Activated naive CD4-positive, alpha-beta T cell treated with anti-CD3 and anti-CD28 coated beads, Interleukin-2, amount 10 ng/mL, durations not matched to agents 7 days and 5 days (primary cell): ENCODE data around the gene SP140.
A peak's percentile ranks its signal among the peaks of the same experiment; 100 is the strongest.

ENCODE experiments used
- CTCF ChIA-PET: fragments of 350-600 bp; sonication (Branson Sonifier 250); formaldehyde crosslinking; loops from one replicate; lab custom pipeline; 2021; ENCODE audit warnings: antibody characterized with exemption; lab: Charles Lee
- DNase-seq: peaks from one replicate; pipeline ENCODE4 v3.0.0-alpha.2; 2020
- H3K27ac Mint-ChIP-seq: one replicate; pipeline ENCODE4 v1.8.0; 2021; ENCODE audit warnings: mild to moderate bottlenecking, moderate library complexity, mixed read lengths
- H3K27me3 Mint-ChIP-seq: one replicate; pipeline ENCODE4 v1.8.0; 2021; ENCODE audit warnings: mild to moderate bottlenecking, mixed read lengths
- H3K36me3 Mint-ChIP-seq: one replicate; pipeline ENCODE4 v1.8.0; 2021; ENCODE audit warnings: mixed read lengths
- H3K4me1 Mint-ChIP-seq: one replicate; pipeline ENCODE4 v1.8.0; 2021; ENCODE audit warnings: mixed read lengths
- H3K4me3 Mint-ChIP-seq: one replicate; pipeline ENCODE4 v1.8.0; 2021; ENCODE audit warnings: mild to moderate bottlenecking, moderate library complexity, mixed read lengths
- H3K9me3 Mint-ChIP-seq: one replicate; pipeline ENCODE4 v1.8.0; 2021; ENCODE audit warnings: mixed read lengths

SP140 gene

DNA sequence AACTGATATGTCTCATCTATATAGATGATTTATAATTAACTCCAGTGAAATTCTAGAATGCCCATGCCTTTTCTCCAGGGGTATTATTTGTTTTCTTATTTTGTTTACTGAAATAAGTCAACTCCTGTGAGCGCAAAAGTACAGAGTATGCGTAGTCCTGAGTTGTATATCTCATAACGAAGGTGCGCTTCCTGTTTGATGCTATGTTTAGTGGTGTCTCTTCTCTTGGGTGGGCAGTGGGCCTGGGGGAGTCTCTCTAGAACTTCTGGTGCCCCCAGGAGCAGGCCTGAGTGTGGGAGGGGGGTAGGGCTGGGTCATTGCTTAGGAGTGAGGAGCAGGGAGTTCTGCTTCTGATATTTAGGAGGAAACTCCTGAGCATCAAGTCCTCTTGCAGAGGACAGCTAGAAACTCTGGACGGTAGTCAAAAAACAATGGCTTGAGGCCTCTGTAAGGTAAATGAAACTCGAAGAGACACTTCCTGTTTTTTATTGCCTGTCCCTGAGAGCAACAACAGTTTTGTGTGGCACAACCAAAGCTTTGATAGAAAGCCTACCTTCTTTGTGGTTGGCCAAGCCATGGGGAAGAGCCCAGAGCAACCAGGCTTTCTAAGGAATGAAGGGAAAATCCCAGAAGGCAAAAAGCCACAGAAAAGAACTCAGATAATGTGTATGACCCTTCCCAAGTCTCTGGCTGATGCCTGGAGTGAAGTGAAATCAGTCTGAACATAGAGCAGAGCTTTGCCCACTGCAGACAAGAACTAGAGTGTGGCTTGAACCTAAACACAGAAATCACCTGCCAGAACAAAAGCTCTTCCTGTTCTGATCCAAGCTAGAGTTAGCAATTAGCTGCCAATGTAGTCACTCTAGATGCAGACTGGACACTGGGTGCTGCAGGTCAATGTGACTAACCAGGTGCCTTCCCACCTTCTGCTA lies 92.9 kb downstream of the SP140 start:
- peak; percentile 35 for DNase-seq
- peak overlapping the region; percentile 52 for H3K4me3 Mint-ChIP-seq
- CTCF ChIA-PET = interaction anchor here (1.2 to 1.3 kb wide), 2 partner anchors 98 to 251 kb away, joined by 3 read pairs; partner anchors contain the start of gene SP110

DNA sequence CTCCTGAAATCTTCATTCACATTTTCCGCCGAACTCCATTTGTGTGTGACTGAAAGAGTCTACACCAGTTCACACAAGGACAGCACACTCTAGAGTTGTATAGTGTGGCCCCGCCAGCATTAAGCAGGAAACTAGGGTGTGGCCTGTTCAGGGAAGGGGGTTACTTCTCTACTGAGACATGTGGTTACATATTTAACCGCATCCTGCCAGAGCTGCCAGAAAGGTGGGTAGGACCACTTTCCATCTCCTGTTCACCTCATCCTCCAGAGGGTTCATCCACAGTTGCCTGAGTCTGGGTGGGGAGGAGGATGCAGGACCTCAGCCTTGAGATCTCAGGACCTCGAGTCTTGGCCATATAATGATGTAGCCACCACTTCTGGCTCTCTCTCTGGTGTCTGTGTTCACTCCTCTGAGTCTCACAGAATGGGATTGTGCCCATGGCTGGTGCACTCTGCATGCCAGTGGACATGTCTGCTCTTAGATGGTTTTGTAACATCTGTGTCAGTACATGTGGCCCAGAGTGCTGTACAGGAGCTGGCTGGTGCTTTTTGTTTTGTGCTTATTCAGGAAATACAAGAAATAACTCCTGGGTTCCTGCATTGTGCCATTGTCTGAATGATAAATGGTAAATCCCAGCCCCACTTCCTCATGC lies 93.8 kb downstream of the SP140 start:
- Mint-ChIP-seq H3K9me3 (peaks cover 17% of the 10 kb centered on the region), H3K36me3 (peaks cover 59% of the 10 kb centered on the region), H3K4me1 (peaks cover 75% of the 10 kb centered on the region), H3K4me3 (peak overlapping the region; percentile 52), H3K27me3 (no peaks in the 10 kb centered on the region), H3K27ac (peak overlapping the region; percentile 96)
- CTCF ChIA-PET = interaction anchor here (1.2 to 1.3 kb wide), 2 partner anchors 99 to 252 kb away, joined by 3 read pairs; partner anchors contain the start of gene SP110
- DNase-seq = peak; percentile 88

More for the DNA sequence above, 92.9 kb downstream of the SP140 start:
- peaks cover 70% of the 10 kb centered on the region for H3K4me1 Mint-ChIP-seq
- peaks cover 62% of the 10 kb centered on the region for H3K36me3 Mint-ChIP-seq
- peaks cover 12% of the 10 kb centered on the region for H3K9me3 Mint-ChIP-seq
- H3K27ac Mint-ChIP-seq = peak overlapping the region; percentile 96
- H3K27me3 Mint-ChIP-seq = no peaks in the 10 kb centered on the region

DNA sequence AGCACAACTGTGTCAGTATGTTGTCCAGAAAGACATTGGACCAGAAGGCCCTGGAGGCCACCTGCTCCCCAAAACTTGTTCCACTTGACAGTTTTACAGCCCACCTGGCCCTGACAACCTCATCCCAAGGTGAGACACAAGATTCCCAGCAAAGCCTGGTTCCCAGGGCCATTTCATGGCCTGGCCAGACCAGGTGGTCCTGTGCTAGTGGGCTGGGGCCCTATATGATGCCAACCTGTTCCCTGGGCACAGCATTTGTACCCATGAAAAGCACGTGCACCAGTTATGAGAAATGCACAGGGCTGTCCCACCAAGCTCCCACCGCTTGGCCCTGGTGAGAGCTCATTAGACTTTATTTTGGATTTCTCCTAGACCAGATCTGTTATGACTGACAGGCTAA lies 95.5 kb downstream of the SP140 start:
- CTCF ChIA-PET = no interaction called here

DNA sequence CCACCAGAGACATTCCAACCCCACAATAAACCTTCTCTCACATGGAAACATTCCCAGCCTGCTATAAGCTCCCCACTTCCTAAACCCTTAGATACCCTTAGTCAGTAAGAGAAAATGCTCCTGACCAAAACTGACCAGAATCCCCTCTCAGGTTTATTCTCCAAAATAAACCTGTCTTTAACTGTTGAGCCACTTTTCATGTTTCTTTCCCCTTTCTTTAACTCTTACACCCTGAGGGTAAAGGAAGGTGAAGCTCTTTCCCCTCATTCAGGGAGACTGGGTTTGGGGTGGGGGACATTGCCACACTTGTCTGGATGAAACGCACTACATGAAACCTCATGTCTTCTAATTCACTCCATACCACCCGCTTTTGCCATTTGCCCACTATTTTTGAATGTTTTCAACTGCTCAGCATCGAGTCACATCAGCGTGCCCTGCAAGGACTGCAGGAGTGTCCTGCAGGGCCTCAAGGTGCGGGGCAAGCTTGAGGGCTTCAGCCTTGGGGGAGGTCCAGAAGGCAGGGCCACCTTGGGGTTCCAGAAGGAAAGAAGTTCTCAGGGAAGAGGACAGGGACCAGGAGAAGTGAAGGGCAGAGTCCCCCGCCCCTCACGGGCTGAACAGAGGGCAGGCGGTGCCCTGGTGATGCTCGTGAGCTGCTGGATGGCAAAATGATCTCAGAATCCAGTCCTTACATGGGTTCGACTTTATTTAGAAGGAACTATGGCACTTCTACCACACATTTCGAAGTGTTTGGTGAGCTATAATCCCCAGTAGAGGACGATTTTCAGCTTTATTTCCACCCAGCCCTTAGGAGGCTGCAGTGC lies 97.2 kb downstream of the SP140 start:
- H3K4me3 Mint-ChIP-seq = no peak overlapping the region
- CTCF ChIA-PET = no interaction called here

More for the DNA sequence above, 95.5 kb downstream of the SP140 start:
- H3K27ac Mint-ChIP-seq = no peak overlapping the region
- peaks cover 17% of the 10 kb centered on the region for H3K9me3 Mint-ChIP-seq
- H3K27me3 Mint-ChIP-seq = no peaks in the 10 kb centered on the region
- peaks cover 55% of the 10 kb centered on the region for H3K36me3 Mint-ChIP-seq
- H3K4me3 Mint-ChIP-seq = no peak overlapping the region
- peaks cover 89% of the 10 kb centered on the region for H3K4me1 Mint-ChIP-seq
- DNase-seq = no peak

DNA sequence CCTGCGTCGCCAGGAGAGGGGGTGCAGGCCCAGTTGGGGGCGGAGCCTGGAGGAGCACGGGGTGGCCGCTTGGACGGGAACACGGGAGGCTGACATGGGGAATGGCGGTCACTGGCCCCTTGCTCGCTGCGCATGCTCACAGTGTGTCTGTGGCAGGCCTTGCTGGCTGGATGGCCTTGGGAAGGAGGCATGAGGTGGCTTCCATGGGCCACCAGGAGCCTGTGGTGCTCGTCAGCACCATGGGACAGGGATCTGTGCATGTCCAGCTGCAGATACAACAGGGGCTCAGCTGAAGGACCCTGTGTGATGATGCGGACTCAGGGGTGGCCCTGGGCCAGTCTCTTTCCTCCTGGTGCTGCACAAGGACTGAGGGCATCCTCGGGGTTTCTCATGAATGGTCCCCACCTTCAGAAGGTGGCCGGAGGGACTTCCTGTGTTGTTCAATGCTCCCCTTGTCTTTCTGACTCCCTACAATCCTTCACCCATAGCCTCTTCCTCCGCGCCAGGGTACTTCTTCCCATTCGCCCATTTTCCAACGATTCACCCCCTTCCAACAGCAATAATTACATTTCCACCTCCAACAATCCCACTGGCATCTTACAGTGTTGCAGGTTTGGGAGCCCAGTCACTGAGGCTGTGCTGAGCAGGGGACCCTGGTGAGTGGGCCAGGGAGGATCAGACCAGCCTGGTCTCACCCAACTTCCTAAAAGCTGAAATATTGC lies 98.0 kb downstream of the SP140 start:
- Mint-ChIP-seq H3K4me1 (peaks cover 79% of the 10 kb centered on the region), H3K9me3 (peaks cover 17% of the 10 kb centered on the region), H3K27me3 (no peaks in the 10 kb centered on the region), H3K27ac (no peak overlapping the region), H3K36me3 (peaks cover 52% of the 10 kb centered on the region), H3K4me3 (no peak overlapping the region)
- CTCF ChIA-PET = no interaction called here
- no peak for DNase-seq

More for the DNA sequence above, 97.2 kb downstream of the SP140 start:
- Mint-ChIP-seq H3K36me3 (peaks cover 56% of the 10 kb centered on the region), H3K9me3 (peaks cover 17% of the 10 kb centered on the region), H3K4me1 (peaks cover 84% of the 10 kb centered on the region), H3K27ac (no peak overlapping the region), H3K27me3 (no peaks in the 10 kb centered on the region)
- no peak for DNase-seq

DNA sequence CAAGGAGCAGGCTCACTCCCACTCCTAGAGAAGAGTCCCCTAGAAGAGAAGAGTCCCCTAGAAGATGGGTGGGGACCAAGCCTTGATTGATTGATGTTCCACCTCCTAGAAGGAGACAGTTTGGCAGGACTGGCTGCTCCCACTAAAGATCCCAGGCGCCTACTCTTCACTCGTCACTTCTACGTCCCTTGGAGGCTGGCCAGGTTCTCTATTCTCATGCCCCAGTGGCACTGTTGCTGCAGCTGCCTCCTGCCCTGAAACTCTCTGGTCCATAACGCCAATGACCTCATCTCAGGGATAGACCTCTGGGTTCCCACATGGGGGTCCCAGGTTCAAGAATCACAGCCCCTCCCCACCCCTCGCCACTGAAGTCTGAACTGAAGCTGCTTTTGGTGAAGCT lies 99.0 kb downstream of the SP140 start:
- peaks cover 17% of the 10 kb centered on the region for H3K9me3 Mint-ChIP-seq
- H3K27me3 Mint-ChIP-seq = no peaks in the 10 kb centered on the region
- CTCF ChIA-PET = interaction anchor here (1.1 to 1.7 kb wide), 2 partner anchors 105 to 286 kb away, joined by 3 to 4 read pairs; partner anchors contain the start of gene SP110
- no peak overlapping the region for H3K4me3 Mint-ChIP-seq
- H3K36me3 Mint-ChIP-seq = peaks cover 62% of the 10 kb centered on the region
- peak overlapping the region; percentile 26 for H3K27ac Mint-ChIP-seq
- no peak for DNase-seq
- H3K4me1 Mint-ChIP-seq = peaks cover 80% of the 10 kb centered on the region

DNA sequence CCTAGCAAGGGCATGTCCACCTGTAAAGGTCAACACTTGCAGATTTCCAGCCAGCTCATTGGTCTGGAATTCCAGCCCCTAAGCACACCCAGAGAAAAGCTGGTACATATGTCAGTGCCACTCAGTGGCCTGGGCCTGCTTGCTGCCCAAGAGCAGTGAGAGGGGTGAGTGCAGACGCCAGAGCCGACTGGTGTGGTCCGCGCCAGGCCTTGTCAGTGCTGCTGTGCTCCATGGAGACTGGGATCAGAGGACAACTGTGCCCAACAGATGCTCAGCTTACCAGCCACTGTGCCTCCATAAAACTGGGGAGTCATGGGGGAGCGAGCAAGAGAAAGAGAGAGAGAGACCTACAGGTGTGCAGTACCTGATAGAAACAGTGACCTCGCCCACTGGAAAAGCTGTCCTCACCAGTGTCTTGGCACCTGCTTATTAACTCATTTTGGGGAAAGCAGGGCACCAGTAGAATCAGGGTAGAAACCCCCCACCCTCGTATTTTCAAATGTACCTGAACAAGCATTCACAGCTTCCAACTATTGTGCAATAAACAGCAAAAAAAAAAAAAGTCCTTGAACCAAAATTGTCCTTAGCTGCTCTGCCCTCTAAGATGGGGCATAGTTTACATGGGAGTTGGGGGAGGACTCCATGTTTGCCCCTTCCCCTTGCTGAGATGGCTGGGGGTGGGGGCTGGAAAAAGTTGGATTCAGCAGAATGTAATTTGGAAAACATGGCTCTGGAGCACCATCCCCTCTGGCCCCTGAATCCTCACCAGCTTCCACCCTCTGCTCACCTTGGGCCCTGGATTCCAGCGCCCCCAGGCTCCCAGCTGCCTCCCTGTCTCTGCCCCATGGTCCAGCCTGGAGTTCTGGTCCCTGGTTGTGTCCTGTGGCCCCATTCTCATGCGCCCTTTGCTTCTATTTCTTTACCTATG lies 100.0 kb downstream of the SP140 start:
- CTCF ChIA-PET = interaction anchor here (1.1 to 1.7 kb wide), 2 partner anchors 106 to 285 kb away, joined by 3 to 4 read pairs; partner anchors contain the start of gene SP110
- H3K27me3 Mint-ChIP-seq = no peaks in the 10 kb centered on the region
- H3K9me3 Mint-ChIP-seq = peaks cover 17% of the 10 kb centered on the region
- H3K36me3 Mint-ChIP-seq = peaks cover 67% of the 10 kb centered on the region
- peaks cover 80% of the 10 kb centered on the region for H3K4me1 Mint-ChIP-seq
- DNase-seq = no peak
- H3K4me3 Mint-ChIP-seq = peak overlapping the region; percentile 96
- peak overlapping the region; percentile 97 for H3K27ac Mint-ChIP-seq

DNA sequence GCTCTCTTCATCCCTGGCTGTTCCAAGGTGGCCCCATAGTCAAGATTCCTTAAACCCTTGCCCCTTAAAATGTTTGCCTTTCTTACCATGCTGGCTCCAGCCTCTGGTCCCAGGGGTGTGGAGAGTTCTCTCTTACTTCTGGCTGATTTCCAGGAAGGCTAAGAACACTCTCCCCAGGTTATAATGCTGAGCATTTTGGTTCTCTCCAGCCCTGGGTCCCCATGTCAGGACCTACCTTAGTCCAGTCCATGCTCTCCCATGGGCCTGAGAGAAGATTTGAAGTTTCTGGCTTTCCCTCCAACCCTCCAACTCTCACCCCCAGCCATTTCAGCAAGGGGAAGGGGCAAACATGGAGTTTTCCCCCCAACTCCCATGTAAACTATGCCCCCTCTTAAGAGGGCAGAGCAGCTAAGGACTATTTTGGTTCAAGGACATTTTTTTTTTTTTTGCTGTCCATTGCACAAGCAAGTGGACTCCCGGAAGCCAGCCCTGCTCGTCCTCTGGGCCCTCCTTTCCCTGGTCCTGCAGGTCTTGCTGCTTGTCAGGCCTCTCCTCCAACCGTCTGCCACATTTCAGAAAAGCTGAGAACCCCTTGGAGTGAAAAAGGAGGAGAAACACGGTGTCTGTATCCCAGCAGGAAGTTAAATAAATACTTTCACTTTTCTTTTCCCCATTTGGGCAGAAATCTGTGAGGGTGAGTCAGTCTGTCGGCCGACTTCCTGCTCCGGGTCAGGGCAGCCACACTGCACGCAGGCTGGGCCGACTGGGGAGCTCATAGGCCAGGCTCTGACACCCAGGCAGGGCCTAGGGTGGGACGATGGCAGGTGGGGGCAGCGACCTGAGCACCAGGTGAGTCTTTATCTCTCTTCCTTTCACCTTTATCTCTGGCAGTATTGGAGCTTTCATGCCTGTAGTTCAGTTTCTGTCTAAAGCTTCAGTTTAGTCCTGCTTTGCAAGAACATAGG lies 101.2 kb downstream of the SP140 start, which contains the start of gene SP140L:
SP140L (plus strand) TSS at position 741 of the 965 bp plus-strand sequence; CDS start at position 818, 77 bp downstream.
- CTCF ChIA-PET = interaction anchor here (1.3 to 2.1 kb wide), 4 partner anchors 90 to 284 kb away, joined by 3 to 7 read pairs (median 4); partner anchors contain the start of genes SP100 and SP110
- peak within 1 kb of the TSS; percentile 97 for H3K27ac Mint-ChIP-seq
- H3K4me1 Mint-ChIP-seq = peaks cover 80% of the 10 kb centered on the region
- H3K9me3 Mint-ChIP-seq = peaks cover 12% of the 10 kb centered on the region
- DNase-seq = peak; percentile 89
- H3K27me3 Mint-ChIP-seq = no peaks in the 10 kb centered on the region
- peak within 1 kb of the TSS; percentile 96 for H3K4me3 Mint-ChIP-seq
- peaks cover 72% of the 10 kb centered on the region for H3K36me3 Mint-ChIP-seq

DNA sequence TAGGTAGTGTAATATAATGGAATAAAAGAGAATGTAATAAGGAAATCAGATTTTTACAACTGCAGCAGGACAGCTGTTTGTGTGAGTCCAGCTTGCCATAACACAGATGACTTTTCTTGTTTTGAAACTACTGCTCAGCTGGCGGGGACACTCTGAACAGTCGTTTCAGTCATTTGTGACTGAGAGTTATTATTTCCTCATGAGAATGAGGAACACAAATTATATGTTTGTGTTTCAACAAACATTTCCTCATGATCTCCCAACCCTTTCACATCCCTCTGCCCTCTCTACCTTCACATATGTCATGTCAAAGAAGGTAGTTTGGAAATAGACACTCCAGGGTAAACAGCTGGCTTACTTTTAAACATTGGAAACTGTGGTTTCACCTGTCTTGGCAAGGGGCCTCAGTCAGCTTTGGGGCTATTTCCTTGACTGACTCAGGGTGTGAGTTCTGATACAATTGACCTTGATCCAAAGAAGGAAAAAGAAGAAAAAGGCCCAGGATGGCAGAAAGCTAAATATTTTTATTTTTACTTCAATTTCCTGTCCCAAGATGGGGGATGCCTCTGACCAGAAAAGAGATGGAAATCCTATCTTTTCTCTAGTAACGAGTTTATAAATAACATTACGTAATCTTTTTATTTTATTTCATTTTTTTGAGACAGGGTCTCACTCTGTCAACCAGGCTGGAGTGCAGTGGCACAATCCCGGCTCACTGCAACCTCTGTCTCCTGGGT lies 102.0 kb downstream of the SP140 start:
- Mint-ChIP-seq H3K4me3 (peak overlapping the region; percentile 96), H3K4me1 (peaks cover 80% of the 10 kb centered on the region), H3K9me3 (peaks cover 8% of the 10 kb centered on the region), H3K27ac (peak overlapping the region; percentile 97), H3K27me3 (no peaks in the 10 kb centered on the region), H3K36me3 (peaks cover 76% of the 10 kb centered on the region)
- CTCF ChIA-PET = interaction anchor here (1.3 to 2.1 kb wide), 4 partner anchors 89 to 283 kb away, joined by 3 to 7 read pairs (median 4); partner anchors contain the start of genes SP100 and SP110
- DNase-seq = no peak

DNA sequence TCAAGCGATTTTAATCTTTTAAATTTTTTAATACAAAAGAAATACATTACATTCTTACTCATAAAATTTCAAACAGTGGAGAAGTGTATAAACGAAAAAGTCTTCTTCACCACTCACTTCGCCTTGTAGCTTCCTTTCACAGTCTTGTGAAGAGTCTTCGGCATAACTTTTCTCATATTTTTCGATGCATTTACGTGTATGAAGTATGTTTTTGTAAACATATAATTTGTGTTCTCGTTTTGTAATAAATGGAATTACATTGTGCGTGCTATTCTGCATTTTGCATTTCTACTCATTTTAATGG lies 102.6 kb downstream of the SP140 start:
- peaks cover 80% of the 10 kb centered on the region for H3K4me1 Mint-ChIP-seq

More for the DNA sequence above, 102.6 kb downstream of the SP140 start:
- no peak for DNase-seq
- Mint-ChIP-seq H3K27me3 (no peaks in the 10 kb centered on the region), H3K36me3 (peaks cover 76% of the 10 kb centered on the region), H3K9me3 (peaks cover 5% of the 10 kb centered on the region), H3K4me3 (peak overlapping the region; percentile 96), H3K27ac (peak overlapping the region; percentile 92)
- CTCF ChIA-PET = interaction anchor here (1.7 to 2.1 kb wide), 2 partner anchors 89 to 106 kb away, joined by 4 to 7 read pairs; partner anchors contain the start of gene SP100
